Measurements from ENCODE around the gene TMEM132D. TPM values are rescaled to one million over a fixed set of nuclear protein-coding genes. Genes with fewer than 3 reads are reported as not detected.

The TMEM132D gene
- total and polyA plus RNA-seq, 2 donors (not counting 3 experiments of a cell fraction or from before 2014, with no cell fraction given): not detected

- Histone ChIP-seq H4K20me1 (replicated peaks; ENCODE audit: control insufficient read depth, extremely low read depth, insufficient read depth, low read length) (no peaks in the 10 kb centered on the region), H3K36me3 (ENCODE audit: control insufficient read depth in 2 of 2, extremely low read depth in 1 of 2, insufficient read depth in 2 of 2, low read length in 2 of 2) (no peaks in the 10 kb centered on the region), H3K79me2 (ENCODE audit: control insufficient read depth, insufficient read depth, low read length) (no peaks in the 10 kb centered on the region), H3K4me1 (ENCODE audit: control insufficient read depth, extremely low read depth, insufficient read depth, low read length) (no peaks in the 10 kb centered on the region), H3K4me2 (ENCODE audit: insufficient read depth, low read length) (no peak overlapping the region), H3K9me3 (replicated peaks; ENCODE audit: control insufficient read depth, insufficient read depth, low read length) (peaks cover 2% of the 10 kb centered on the region), H3K9me1 (replicated peaks; ENCODE audit: control insufficient read depth, extremely low read depth, insufficient read depth, low read length) (no peaks in the 10 kb centered on the region), H3K9ac (replicated peaks; ENCODE audit: extremely low read depth, insufficient read depth, low read length) (no peak overlapping the region), H3K27me3 (ENCODE audit: control insufficient read depth in 2 of 2, insufficient read depth in 2 of 2, low read length in 2 of 2) (no peaks in the 10 kb centered on the region), H2AFZ (ENCODE audit: low read depth, low read length) (no peak overlapping the region), H3K27ac (ENCODE audit: insufficient read depth, low read depth, low read length) (no peak overlapping the region), H3K4me3 (replicated peaks in 1 of 3; ENCODE audit: insufficient read depth in 1 of 3, low read depth in 1 of 3, low read length in 3 of 3) (no peak overlapping the region)
- dilution Hi-C loops (cut with MboI; ENCODE audit: extremely low pct_ligation_motif_present, low sequenced_read_pairs): no loop called here
- FAIRE-seq (no peak), DNase-seq (ENCODE audit: low read depth, low spot score) (no peak)
- POLR2A ChIA-PET: no interaction called here
- intact Hi-C loops (cut with micrococcal nuclease): no loop called here
- no TSS peak for BruUV-seq (replicated peaks)
- CTCF ChIA-PET: no interaction called here
- TF ChIP-seq JUN (IDR thresholded peaks at IDR 0.05; ENCODE audit: borderline replicate concordance, insufficient read depth, insufficient read length, low read depth): no peak
- no peak for TF ChIP-seq MAX (IDR thresholded peaks at IDR 0.05; ENCODE audit: insufficient read depth, insufficient read length)
- no peak for TF ChIP-seq EZH2 (IDR thresholded peaks at IDR 0.05; ENCODE audit: borderline replicate concordance, low read depth, low read length, severe bottlenecking)
These were observed 34.3 kb upstream of the TMEM132D start for GRCh38 chr12:129938089-129938488.

DNA sequence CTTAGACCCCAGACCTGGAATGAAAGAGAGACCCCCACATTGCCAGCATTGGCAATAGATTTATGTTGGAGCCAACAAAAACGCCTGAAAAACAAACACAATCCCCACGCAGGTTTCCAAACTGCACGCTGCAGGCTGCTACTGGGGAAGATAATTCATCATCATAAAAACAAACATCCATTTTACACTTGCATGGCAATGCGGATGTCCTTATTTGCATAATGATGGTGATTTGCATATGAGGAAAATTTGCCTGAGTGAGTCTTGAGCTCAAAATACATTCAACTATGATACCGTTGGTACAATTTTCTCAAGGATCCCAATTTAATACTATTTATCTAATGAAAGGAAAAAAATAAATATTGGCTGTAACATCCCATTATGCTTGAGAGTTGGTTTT is 33.6 kb upstream of the TMEM132D start:
- POLR2A ChIA-PET: no interaction called here
- H3K9me3 ChIP-seq (replicated peaks; ENCODE audit: control insufficient read depth, insufficient read depth, low read length): peaks cover 2% of the 10 kb centered on the region
- DNase-seq (ENCODE audit: low read depth, low spot score): no peak

More for the DNA sequence above, 33.6 kb upstream of the TMEM132D start:
- Histone ChIP-seq H3K4me3 (replicated peaks in 1 of 3; ENCODE audit: insufficient read depth in 1 of 3, low read depth in 1 of 3, low read length in 3 of 3) (no peak overlapping the region), H3K9me1 (replicated peaks; ENCODE audit: control insufficient read depth, extremely low read depth, insufficient read depth, low read length) (no peaks in the 10 kb centered on the region), H3K36me3 (ENCODE audit: control insufficient read depth in 2 of 2, extremely low read depth in 1 of 2, insufficient read depth in 2 of 2, low read length in 2 of 2) (no peaks in the 10 kb centered on the region), H4K20me1 (replicated peaks; ENCODE audit: control insufficient read depth, extremely low read depth, insufficient read depth, low read length) (no peaks in the 10 kb centered on the region), H3K27me3 (ENCODE audit: control insufficient read depth in 2 of 2, insufficient read depth in 2 of 2, low read length in 2 of 2) (no peaks in the 10 kb centered on the region), H3K27ac (ENCODE audit: insufficient read depth, low read depth, low read length) (no peak overlapping the region), H2AFZ (ENCODE audit: low read depth, low read length) (no peak overlapping the region), H3K79me2 (ENCODE audit: control insufficient read depth, insufficient read depth, low read length) (no peaks in the 10 kb centered on the region), H3K4me2 (ENCODE audit: insufficient read depth, low read length) (no peak overlapping the region), H3K9ac (replicated peaks; ENCODE audit: extremely low read depth, insufficient read depth, low read length) (no peak overlapping the region), H3K4me1 (ENCODE audit: control insufficient read depth, extremely low read depth, insufficient read depth, low read length) (no peaks in the 10 kb centered on the region)
- no peak for FAIRE-seq
- no TSS peak for BruUV-seq (replicated peaks)
- intact Hi-C loops (cut with micrococcal nuclease): no loop called here
- dilution Hi-C loops (cut with MboI; ENCODE audit: extremely low pct_ligation_motif_present, low sequenced_read_pairs): no loop called here
- no peak for TF ChIP-seq MAX (IDR thresholded peaks at IDR 0.05; ENCODE audit: insufficient read depth, insufficient read length)
- no peak for TF ChIP-seq FOS (IDR thresholded peaks at IDR 0.05; ENCODE audit: borderline replicate concordance, insufficient read depth, low read length)
- CTCF ChIA-PET: no interaction called here
